Measurements from ENCODE around the gene ABCB7. TPM values are rescaled to one million over a fixed set of nuclear protein-coding genes. Genes with fewer than 3 reads are reported as not detected.
"Not testable (repeated sequence)": the region's sequence is repeated elsewhere in the genome, so short reads cannot be mapped to it uniquely, and the experiment has no call there.

Gene ABCB7
- polyA plus RNA-seq (2012; ENCODE audit: insufficient read depth, insufficient read length, low read depth): 8.2 TPM

- peak; percentile 54 for DNase-seq
- H3K4me1 ChIP-seq: no peaks in the 10 kb centered on the region
- H3K36me3 ChIP-seq: no peaks in the 10 kb centered on the region
- peak within 1 kb of the TSS; percentile 86 for H3K4me3 ChIP-seq (ENCODE audit: low read depth, low read length)
- H3K27me3 ChIP-seq: no peaks in the 10 kb centered on the region
- no peaks in the 10 kb centered on the region for H3K9me3 ChIP-seq
- TF ChIP-seq CTCF (IDR thresholded peaks at IDR 0.05; ENCODE audit: low read depth, low read length): peak; percentile 26; the same call in 1 of the 2 replicates
These were observed at the start of gene ABCB7 for GRCh38 chrX:75155827-75156525. TSS of gene ABCB7 (minus strand) at chrX:75156283. CDS start at chrX:75156272, 11 bp downstream.

GRCh38 chrX:75188415-75189206, 32.5 kb upstream of the ABCB7 start:
- not testable (repeated sequence) for DNase-seq; H3K27me3 ChIP-seq; H3K36me3 ChIP-seq; H3K4me1 ChIP-seq; H3K9me3 ChIP-seq; H3K4me3 ChIP-seq (ENCODE audit: low read depth, low read length)

GRCh38 chrX:75181721-75182120, 25.6 kb upstream of the ABCB7 start:
- no peak overlapping the region for H3K4me3 ChIP-seq (ENCODE audit: low read depth, low read length)
- DNase-seq: no peak
- H3K36me3 ChIP-seq: no peaks in the 10 kb centered on the region
- no peaks in the 10 kb centered on the region for H3K9me3 ChIP-seq
- no peak for TF ChIP-seq CTCF (IDR thresholded peaks at IDR 0.05; ENCODE audit: low read depth, low read length)
- H3K4me1 ChIP-seq: no peaks in the 10 kb centered on the region
- H3K27me3 ChIP-seq: no peaks in the 10 kb centered on the region

- H3K27me3 ChIP-seq; H3K4me1 ChIP-seq; H3K9me3 ChIP-seq; H3K36me3 ChIP-seq; H3K4me3 ChIP-seq (ENCODE audit: low read depth, low read length); DNase-seq: not testable (repeated sequence)
These were observed 23.6 kb upstream of the ABCB7 start for GRCh38 chrX:75179536-75180293.

GRCh38 chrX:75172257-75172890, 16.3 kb upstream of the ABCB7 start:
- H3K4me3 ChIP-seq (ENCODE audit: low read depth, low read length): not testable (repeated sequence)

GRCh38 chrX:75158054-75158453, 2.0 kb upstream of the ABCB7 start:
- TF ChIP-seq CTCF (IDR thresholded peaks at IDR 0.05; ENCODE audit: low read depth, low read length): no peak
- no peaks in the 10 kb centered on the region for H3K4me1 ChIP-seq
- H3K27me3 ChIP-seq: no peaks in the 10 kb centered on the region
- DNase-seq: no peak
- no peaks in the 10 kb centered on the region for H3K36me3 ChIP-seq
- H3K9me3 ChIP-seq: no peaks in the 10 kb centered on the region
- no peak overlapping the region for H3K4me3 ChIP-seq (ENCODE audit: low read depth, low read length)

More at GRCh38 chrX:75172257-75172890, 16.3 kb upstream of the ABCB7 start:
- H3K27me3 ChIP-seq, H3K36me3 ChIP-seq, H3K9me3 ChIP-seq, H3K4me1 ChIP-seq, DNase-seq: not testable (repeated sequence)

- no peak for TF ChIP-seq CTCF (IDR thresholded peaks at IDR 0.05; ENCODE audit: low read depth, low read length)
- H3K27me3 ChIP-seq: no peaks in the 10 kb centered on the region
- no peaks in the 10 kb centered on the region for H3K36me3 ChIP-seq
- H3K9me3 ChIP-seq: no peaks in the 10 kb centered on the region
- DNase-seq: no peak
- H3K4me3 ChIP-seq (ENCODE audit: low read depth, low read length): peak overlapping the region; percentile 86
- no peaks in the 10 kb centered on the region for H3K4me1 ChIP-seq
These were observed 455 bp upstream of the ABCB7 start for GRCh38 chrX:75156531-75156945.
